GM23338 (cell line): ENCODE measurements around the gene EXO1. TPM values are rescaled to one million over a fixed set of nuclear protein-coding genes. Genes with fewer than 3 reads are reported as not detected.

Experiments
- ATAC-seq: fragments of 200-7000 bp; cut with Tn5 transposase; 3 replicates; pipeline ENCODE4 v1.9.1; 2020
- DNase-seq: peaks from one replicate; pipeline ENCODE4 v3.0.0-alpha.2; 2015; ENCODE audit warnings: low spot score
- H2AFZ ChIP-seq: fragments of 200-600 bp; sonication (generic); 2 replicates; pipeline ENCODE4 v1.8.0; 2016; ENCODE audit warnings: antibody characterized with exemption, mild to moderate bottlenecking, moderate library complexity
- H3F3A ChIP-seq: fragments of 200-600 bp; sonication (generic); replicated peaks from 2 replicates; pipeline ENCODE4 v1.8.0; 2017; ENCODE audit warnings: antibody characterized with exemption, mixed run types, low read depth
- H3K27ac ChIP-seq: fragments of 200-600 bp; sonication (generic); 2 replicates; pipeline ENCODE4 v1.6.1; 2016; ENCODE audit warnings: low read depth
- H3K27me3 ChIP-seq: fragments of 200-600 bp; sonication (generic); 2 replicates; pipeline ENCODE4 v1.8.0; 2016; ENCODE audit warnings: mild to moderate bottlenecking, mixed run types, moderate library complexity; ENCODE audit not compliant: insufficient read depth
- H3K36me3 ChIP-seq: fragments of 200-600 bp; sonication (generic); 2 replicates; pipeline ENCODE4 v1.8.0; 2016; ENCODE audit warnings: mild to moderate bottlenecking; ENCODE audit not compliant: insufficient read depth
- H3K4me1 ChIP-seq: fragments of 200-600 bp; sonication (generic); 2 replicates; pipeline ENCODE4 v1.8.0; 2016; ENCODE audit warnings: mild to moderate bottlenecking, moderate library complexity; ENCODE audit not compliant: insufficient read depth
- H3K4me2 ChIP-seq: fragments of 200-600 bp; sonication (generic); 2 replicates; pipeline ENCODE4 v1.7.1; 2017; ENCODE audit warnings: mixed run types
- H3K4me3 ChIP-seq: fragments of 200-600 bp; sonication (generic); 2 replicates; pipeline ENCODE4 v1.6.1; 2016; ENCODE audit warnings: mixed run types
- H3K79me2 ChIP-seq: fragments of 200-600 bp; sonication (generic); replicated peaks from 2 replicates; pipeline ENCODE4 v1.8.0; 2017; ENCODE audit warnings: mild to moderate bottlenecking; ENCODE audit not compliant: insufficient read depth
- H3K9me2 ChIP-seq: fragments of 200-600 bp; sonication (generic); 2 replicates; pipeline ENCODE4 v1.8.0; 2017; ENCODE audit not compliant: insufficient read depth
- H4K20me1 ChIP-seq: fragments of 200-600 bp; sonication (generic); replicated peaks from 2 replicates; pipeline ENCODE4 v1.8.0; 2017; ENCODE audit warnings: mild to moderate bottlenecking; ENCODE audit not compliant: insufficient read depth
- H3K27ac Mint-ChIP-seq: 2 replicates; pipeline ENCODE4 v1.8.0; 2020; ENCODE audit warnings: inconsistent platforms, mild to moderate bottlenecking, moderate library complexity, mixed read lengths
- H3K27me3 Mint-ChIP-seq: 3 replicates; pipeline ENCODE4 v1.8.0; 2022; ENCODE audit warnings: low read depth, mild to moderate bottlenecking, moderate library complexity, mixed read lengths, inconsistent platforms; ENCODE audit not compliant: insufficient read depth, poor library complexity
- H3K36me3 Mint-ChIP-seq: 3 replicates; pipeline ENCODE4 v1.8.0; 2021; ENCODE audit warnings: low read depth, mild to moderate bottlenecking, inconsistent platforms, moderate library complexity, mixed read lengths
- H3K4me1 Mint-ChIP-seq: 3 replicates; pipeline ENCODE4 v1.8.0; 2020; ENCODE audit warnings: mild to moderate bottlenecking, inconsistent platforms, mixed read lengths
- H3K4me3 Mint-ChIP-seq: 3 replicates; pipeline ENCODE4 v1.8.0; 2021; ENCODE audit warnings: moderate library complexity, mild to moderate bottlenecking, inconsistent platforms, mixed read lengths
- H3K9me3 Mint-ChIP-seq: 3 replicates; pipeline ENCODE4 v1.8.0; 2020; ENCODE audit warnings: moderate library complexity, mild to moderate bottlenecking, inconsistent platforms, mixed read lengths
- EZH2 ChIP-seq: fragments of 200-600 bp; sonication (generic); IDR thresholded peaks from one replicate; pipeline ENCODE4 v1.8.0; 2017; ENCODE audit warnings: antibody characterized with exemption, mild to moderate bottlenecking, low read depth; ENCODE audit not compliant: unreplicated experiment
- EZH2phosphoT487 ChIP-seq: fragments of 200-600 bp; sonication (generic); IDR thresholded peaks from one replicate; pipeline ENCODE4 v1.8.1; 2018; ENCODE audit warnings: antibody characterized with exemption; ENCODE audit not compliant: unreplicated experiment
- JUNB ChIP-seq: IDR thresholded peaks from one replicate; pipeline ENCODE4 v1.6.1; 2016; ENCODE audit warnings: antibody characterized with exemption; ENCODE audit not compliant: unreplicated experiment
- NANOG ChIP-seq: IDR thresholded peaks from 2 replicates; pipeline ENCODE4 v1.6.1; 2016; ENCODE audit warnings: antibody characterized with exemption, borderline replicate concordance
- POLR2AphosphoS5 ChIP-seq: IDR thresholded peaks from 2 replicates; pipeline ENCODE4 v1.6.1; 2016; ENCODE audit warnings: antibody characterized with exemption, low read depth
- STAT1 ChIP-seq: IDR thresholded peaks from one replicate; pipeline ENCODE4 v1.6.1; 2016; ENCODE audit warnings: antibody characterized with exemption; ENCODE audit not compliant: unreplicated experiment
- polyA plus RNA-seq: library from polyadenylated mRNA; unstranded; fragments of >200 nt; fragmentation: Nextera tagmentation; extraction: Ambion mirVana; gene quantifications from 2 replicates; pipeline ENCODE4 v1.2.1, GENCODE V29; 2016
- total RNA-seq: library from RNA; depleted of rRNA; stranded (reverse); fragments of >200 nt; shearing (Covaris generic); gene quantifications from 2 replicates; pipeline ENCODE4 v1.2.3, GENCODE V29; 2014
- TF ChIP-seq, protein P1 (sequence below), 2 experiments: fragments of 200-600 bp in 1 of 2; sonication (generic) in 1 of 2; conservative IDR thresholded peaks; 2 replicates each; pipeline versions ENCODE4 v1.5.1 to v1.6.1; 2016 to 2017; ENCODE audit warnings: antibody characterized with exemption in 2 of 2, low read depth in 2 of 2, mild to moderate bottlenecking in 2 of 2, moderate library complexity in 1 of 2
- TF ChIP-seq, protein P2 (sequence below): IDR thresholded peaks from 2 replicates; pipeline ENCODE4 v1.6.1; 2016; ENCODE audit warnings: antibody characterized with exemption
- TF ChIP-seq, protein P3 (sequence below): fragments of 250-450 bp; sonication (Bioruptor Pico); IDR thresholded peaks from 2 replicates; pipeline ENCODE4 v1.5.0; 2020; ENCODE audit warnings: mild to moderate bottlenecking, moderate library complexity

The EXO1 gene
- total and polyA plus RNA-seq, 2 experiments from 2014 or later: 16.2 to 34.0 TPM

DNA sequence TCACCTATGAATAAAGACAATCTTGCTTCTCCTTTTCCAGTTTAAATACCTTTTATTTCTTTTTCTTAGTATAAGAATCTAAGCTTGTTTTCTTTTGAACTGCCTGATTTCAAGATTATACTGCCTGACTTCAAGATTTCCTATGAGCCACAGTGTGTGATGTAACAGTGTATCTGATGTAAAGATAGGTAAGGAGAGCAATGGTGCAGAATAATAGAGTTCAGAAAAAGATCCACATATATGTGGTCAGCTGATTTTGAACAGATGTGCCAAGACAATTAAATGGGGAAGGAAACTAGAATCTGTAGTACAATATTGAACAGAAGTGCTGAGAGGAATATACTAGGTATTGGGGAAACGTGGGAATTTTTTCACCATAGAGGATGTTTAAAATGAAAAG lies 21.0 kb downstream of the EXO1 start (continued):
- TF ChIP-seq, protein P1, sequence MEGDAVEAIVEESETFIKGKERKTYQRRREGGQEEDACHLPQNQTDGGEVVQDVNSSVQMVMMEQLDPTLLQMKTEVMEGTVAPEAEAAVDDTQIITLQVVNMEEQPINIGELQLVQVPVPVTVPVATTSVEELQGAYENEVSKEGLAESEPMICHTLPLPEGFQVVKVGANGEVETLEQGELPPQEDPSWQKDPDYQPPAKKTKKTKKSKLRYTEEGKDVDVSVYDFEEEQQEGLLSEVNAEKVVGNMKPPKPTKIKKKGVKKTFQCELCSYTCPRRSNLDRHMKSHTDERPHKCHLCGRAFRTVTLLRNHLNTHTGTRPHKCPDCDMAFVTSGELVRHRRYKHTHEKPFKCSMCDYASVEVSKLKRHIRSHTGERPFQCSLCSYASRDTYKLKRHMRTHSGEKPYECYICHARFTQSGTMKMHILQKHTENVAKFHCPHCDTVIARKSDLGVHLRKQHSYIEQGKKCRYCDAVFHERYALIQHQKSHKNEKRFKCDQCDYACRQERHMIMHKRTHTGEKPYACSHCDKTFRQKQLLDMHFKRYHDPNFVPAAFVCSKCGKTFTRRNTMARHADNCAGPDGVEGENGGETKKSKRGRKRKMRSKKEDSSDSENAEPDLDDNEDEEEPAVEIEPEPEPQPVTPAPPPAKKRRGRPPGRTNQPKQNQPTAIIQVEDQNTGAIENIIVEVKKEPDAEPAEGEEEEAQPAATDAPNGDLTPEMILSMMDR (conservative IDR thresholded peaks at IDR 0.05; ENCODE audit: low read depth in 2 of 2): no peak
- TF ChIP-seq, protein P2, sequence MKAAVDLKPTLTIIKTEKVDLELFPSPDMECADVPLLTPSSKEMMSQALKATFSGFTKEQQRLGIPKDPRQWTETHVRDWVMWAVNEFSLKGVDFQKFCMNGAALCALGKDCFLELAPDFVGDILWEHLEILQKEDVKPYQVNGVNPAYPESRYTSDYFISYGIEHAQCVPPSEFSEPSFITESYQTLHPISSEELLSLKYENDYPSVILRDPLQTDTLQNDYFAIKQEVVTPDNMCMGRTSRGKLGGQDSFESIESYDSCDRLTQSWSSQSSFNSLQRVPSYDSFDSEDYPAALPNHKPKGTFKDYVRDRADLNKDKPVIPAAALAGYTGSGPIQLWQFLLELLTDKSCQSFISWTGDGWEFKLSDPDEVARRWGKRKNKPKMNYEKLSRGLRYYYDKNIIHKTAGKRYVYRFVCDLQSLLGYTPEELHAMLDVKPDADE: no peak
- no peak for TF ChIP-seq EZH2phosphoT487

DNA sequence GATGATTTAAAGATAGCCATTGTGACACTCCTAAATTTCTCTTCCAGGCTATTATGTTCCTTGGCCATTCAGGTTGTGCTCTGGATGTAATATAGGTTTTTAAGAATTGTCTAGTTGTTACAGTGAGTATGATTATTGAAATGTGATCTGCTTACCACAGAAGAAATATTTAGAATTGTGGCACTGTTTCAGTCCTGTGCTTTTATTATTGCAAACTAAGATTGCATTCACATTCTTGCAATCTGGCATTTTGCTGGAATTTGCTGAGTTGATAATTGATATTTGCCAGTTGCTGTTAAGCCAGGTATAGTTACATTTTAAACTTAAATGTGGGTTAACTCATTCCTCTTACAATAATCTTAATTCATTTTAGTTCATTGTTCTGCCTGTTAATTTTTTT lies 22.3 kb downstream of the EXO1 start:
- H3K79me2 ChIP-seq: peaks cover 12% of the 10 kb centered on the region; the same call in 1 of the 2 replicates
- no peaks in the 10 kb centered on the region for H3K9me2 ChIP-seq
- Mint-ChIP-seq H3K27me3 (peaks cover 3% of the 10 kb centered on the region), H3K27ac (no peak overlapping the region), H3K9me3 (no peaks in the 10 kb centered on the region), H3K36me3 (peaks cover 67% of the 10 kb centered on the region), H3K4me3 (no peak overlapping the region), H3K4me1 (no peaks in the 10 kb centered on the region)
- H3K27me3 ChIP-seq: no peaks in the 10 kb centered on the region
- H2AFZ ChIP-seq: no peak overlapping the region
- ATAC-seq (no peak), DNase-seq (no peak)
- H3K36me3 ChIP-seq: peaks cover 42% of the 10 kb centered on the region
- no peak overlapping the region for H3K27ac ChIP-seq
- H3F3A ChIP-seq: no peaks in the 10 kb centered on the region
- peaks cover 12% of the 10 kb centered on the region for H4K20me1 ChIP-seq
- no peak overlapping the region for H3K4me2 ChIP-seq
- no peaks in the 10 kb centered on the region for H3K4me1 ChIP-seq
- TF ChIP-seq, protein P2: no peak
- TF ChIP-seq POLR2AphosphoS5 (no peak), JUNB (no peak), STAT1 (no peak), EZH2phosphoT487 (no peak), NANOG (no peak), EZH2 (no peak)
- TF ChIP-seq, protein P3, sequence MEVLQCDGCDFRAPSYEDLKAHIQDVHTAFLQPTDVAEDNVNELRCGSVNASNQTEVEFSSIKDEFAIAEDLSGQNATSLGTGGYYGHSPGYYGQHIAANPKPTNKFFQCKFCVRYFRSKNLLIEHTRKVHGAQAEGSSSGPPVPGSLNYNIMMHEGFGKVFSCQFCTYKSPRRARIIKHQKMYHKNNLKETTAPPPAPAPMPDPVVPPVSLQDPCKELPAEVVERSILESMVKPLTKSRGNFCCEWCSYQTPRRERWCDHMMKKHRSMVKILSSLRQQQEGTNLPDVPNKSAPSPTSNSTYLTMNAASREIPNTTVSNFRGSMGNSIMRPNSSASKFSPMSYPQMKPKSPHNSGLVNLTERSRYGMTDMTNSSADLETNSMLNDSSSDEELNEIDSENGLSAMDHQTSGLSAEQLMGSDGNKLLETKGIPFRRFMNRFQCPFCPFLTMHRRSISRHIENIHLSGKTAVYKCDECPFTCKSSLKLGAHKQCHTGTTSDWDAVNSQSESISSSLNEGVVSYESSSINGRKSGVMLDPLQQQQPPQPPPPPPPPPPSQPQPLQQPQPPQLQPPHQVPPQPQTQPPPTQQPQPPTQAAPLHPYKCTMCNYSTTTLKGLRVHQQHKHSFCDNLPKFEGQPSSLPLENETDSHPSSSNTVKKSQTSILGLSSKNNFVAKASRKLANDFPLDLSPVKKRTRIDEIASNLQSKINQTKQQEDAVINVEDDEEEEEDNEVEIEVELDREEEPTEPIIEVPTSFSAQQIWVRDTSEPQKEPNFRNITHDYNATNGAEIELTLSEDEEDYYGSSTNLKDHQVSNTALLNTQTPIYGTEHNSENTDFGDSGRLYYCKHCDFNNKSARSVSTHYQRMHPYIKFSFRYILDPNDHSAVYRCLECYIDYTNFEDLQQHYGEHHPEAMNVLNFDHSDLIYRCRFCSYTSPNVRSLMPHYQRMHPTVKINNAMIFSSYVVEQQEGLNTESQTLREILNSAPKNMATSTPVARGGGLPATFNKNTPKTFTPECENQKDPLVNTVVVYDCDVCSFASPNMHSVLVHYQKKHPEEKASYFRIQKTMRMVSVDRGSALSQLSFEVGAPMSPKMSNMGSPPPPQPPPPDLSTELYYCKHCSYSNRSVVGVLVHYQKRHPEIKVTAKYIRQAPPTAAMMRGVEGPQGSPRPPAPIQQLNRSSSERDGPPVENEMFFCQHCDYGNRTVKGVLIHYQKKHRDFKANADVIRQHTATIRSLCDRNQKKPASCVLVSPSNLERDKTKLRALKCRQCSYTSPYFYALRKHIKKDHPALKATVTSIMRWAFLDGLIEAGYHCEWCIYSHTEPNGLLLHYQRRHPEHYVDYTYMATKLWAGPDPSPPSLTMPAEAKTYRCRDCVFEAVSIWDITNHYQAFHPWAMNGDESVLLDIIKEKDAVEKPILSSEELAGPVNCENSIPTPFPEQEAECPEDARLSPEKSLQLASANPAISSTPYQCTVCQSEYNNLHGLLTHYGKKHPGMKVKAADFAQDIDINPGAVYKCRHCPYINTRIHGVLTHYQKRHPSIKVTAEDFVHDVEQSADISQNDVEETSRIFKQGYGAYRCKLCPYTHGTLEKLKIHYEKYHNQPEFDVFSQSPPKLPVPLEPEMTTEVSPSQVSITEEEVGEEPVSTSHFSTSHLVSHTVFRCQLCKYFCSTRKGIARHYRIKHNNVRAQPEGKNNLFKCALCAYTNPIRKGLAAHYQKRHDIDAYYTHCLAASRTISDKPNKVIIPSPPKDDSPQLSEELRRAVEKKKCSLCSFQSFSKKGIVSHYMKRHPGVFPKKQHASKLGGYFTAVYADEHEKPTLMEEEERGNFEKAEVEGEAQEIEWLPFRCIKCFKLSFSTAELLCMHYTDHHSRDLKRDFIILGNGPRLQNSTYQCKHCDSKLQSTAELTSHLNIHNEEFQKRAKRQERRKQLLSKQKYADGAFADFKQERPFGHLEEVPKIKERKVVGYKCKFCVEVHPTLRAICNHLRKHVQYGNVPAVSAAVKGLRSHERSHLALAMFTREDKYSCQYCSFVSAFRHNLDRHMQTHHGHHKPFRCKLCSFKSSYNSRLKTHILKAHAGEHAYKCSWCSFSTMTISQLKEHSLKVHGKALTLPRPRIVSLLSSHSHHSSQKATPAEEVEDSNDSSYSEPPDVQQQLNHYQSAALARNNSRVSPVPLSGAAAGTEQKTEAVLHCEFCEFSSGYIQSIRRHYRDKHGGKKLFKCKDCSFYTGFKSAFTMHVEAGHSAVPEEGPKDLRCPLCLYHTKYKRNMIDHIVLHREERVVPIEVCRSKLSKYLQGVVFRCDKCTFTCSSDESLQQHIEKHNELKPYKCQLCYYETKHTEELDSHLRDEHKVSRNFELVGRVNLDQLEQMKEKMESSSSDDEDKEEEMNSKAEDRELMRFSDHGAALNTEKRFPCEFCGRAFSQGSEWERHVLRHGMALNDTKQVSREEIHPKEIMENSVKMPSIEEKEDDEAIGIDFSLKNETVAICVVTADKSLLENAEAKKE (CRISPR knock-in tag): no peak
- TF ChIP-seq, protein P1 (conservative IDR thresholded peaks at IDR 0.05; ENCODE audit: low read depth in 2 of 2): no peak
- H3K4me3 ChIP-seq: no peak overlapping the region
